ENCODE data around the gene EBPL.

The EBPL gene

DNA sequence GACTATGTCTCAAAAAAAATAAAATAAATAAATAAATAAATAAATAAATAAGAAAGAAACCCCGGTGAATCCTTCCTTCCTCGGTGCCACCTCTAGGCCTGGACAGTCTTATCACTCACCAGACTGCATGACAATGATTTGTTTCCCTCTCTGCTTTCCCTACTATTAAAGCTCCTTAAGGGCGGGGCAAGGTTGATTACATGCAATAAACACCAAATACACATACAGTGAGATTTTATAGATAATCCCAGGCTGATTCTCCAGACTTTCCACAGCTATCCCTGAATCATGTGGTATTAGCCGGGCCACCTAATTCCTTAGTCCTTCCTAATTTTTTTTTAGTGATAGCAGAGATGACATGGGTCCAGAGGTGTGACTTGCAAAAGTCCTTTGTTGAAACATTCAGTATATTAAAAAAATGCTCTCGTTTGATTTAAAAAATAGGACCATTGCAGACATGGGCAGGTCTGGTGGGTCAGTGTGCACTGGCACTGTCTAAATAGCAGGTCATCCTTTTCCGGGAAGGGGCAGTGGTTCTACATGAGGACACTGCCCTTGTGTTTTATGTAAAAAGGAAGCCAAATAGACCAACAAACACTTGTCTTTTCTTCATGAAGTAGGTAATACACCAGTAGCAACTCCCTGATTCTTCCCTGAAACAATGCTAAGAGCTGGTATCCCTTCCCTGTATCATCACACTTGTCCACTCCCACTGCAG, 14.5 kb downstream of the EBPL start:
- DNase-seq (ENCODE audit: low read depth): no peak

DNA sequence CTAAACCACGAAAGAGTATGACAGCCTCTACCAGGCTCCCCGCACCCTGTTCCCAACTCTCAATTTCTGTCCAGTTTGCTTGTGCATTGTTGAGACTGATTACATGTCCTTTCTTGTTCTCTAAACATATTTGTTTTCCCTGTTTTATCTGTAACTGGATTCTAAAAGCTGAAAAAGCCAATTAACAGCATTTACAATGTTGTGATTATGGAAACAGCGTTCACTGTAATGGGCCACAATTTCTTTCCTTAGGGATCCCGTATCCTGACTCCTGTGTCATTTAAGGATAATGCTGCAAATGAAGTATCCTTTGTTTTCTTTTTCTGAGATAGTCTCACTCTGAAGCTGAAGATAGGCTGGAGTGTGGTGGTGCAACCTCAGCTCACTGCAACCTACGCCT, 20.5 kb downstream of the EBPL start:
- no peak for DNase-seq (ENCODE audit: low read depth)

DNA sequence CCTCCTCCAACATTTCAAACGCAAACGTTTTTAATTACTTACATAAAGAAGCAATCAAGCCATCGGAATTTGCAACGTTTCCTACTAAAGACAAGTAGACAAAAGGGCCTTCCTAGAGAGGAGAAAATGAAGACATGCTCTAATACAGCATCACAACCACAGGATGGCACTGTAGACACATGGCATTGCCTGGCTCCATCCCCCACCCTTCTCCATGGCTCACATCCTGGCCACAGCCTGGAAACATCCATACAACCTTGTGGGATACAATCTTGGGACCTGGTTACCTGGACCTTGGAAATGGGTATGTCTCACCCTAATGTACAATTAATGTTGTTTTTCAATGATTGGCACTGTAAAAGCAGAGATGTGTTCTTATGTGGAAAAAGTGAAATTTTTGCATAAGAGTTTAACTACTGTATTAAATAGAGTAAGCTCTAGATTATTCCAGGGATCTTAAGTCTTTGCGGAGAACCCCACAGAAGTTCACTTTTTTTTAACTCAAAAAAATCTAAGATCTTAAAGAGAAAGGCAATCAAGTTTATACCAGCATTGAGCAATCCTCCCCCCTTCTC, 21.5 kb downstream of the EBPL start:
- no peak for DNase-seq (ENCODE audit: low read depth)

DNA sequence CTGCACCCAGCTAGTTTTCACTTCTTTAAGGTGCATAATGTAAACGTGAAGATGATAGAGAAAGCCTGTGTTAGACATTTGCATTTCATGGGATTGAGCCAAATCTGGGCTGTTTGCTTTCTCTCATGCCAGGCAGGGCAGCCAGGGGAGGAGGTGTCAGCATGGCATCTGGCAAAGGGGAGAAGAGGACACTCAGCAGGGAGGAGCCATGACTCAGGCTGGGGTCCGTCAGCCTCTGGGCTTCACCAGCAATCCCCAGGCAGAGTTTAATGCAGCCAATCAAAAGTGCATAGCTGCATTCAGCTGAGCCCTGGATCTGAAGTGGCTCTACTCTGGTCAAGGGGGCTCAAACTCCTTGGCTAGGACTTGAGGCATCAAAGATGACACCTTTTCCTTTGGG, 23.5 kb downstream of the EBPL start:
- DNase-seq (ENCODE audit: low read depth): no peak

DNA sequence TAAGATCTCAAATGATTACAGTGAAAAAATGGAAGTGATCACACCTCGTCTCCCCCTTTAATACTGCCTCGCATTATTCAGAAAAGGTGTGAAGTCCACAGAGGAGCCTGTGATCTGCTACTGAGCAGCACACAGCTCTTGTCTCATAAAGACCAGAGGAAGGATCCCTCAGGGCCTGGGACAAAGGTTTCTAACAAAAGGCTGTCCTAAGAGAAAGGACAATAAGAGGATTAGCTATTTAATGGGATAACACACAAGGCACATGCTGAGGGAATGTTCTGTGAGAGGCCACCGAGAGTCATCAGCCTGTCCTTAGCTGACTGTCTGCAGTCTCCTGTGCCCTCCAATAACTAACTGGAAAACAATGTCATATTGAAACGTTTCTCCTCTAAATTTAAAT, 26.7 kb downstream of the EBPL start:
- no peak for DNase-seq (ENCODE audit: low read depth)

DNA sequence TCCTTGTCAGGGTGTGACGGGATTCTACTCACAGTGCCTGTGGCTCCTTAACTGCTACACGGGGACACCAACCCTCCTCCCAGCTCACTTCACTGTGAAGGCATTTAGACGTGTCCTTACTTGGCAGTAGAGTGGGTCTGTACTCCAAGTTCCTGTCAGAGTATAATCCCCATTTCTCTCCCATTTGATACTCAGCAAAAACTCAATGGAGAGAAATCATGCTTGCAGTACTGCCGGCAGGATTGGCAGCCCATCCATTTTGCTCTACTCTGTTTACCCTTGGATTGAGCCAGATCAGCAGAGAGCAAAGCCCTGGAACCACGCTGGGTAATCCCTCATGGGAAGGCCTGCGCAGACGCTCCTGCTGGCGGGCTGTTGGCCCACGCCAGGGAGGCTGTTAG, 34.0 kb downstream of the EBPL start:
- no peak for DNase-seq (ENCODE audit: low read depth)

DNA sequence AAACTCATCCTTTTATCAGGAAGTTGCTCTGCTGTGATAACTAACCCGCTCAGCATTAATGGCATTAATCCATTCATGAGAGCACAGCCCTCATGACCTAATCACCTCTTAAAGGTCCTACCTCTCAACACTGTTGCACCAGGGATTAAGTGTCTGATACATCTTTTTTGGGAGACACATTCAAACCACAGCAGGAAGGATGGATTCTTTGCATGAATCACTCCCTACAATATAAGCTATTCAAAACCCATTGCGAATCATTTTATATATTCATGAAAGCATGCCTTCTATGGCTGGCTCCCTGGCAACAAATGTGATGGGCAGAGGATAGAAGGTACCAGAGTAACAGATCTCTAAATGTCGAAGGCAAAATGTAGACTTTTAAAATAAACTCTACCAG, 35.4 kb downstream of the EBPL start:
- no peak for DNase-seq (ENCODE audit: low read depth)

DNA sequence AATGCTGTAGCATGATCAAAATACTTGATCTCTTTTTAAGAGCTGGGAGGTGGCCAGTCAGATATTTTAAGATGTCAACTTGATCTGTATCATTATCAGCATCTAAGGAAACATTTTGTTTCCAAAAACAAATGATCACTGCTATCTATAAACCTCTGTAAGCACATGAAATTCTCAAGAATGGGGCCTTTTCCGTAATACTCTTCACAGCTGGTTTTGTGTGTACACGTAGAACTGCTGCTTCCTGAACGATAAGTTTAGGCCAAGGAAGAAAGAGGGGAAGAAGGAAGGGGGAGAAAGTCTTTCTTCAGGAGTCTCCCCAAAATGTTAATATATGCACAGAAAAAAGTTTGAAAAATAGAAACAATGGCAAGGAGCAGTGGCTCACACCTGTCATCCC, 37.3 kb downstream of the EBPL start:
- no peak for DNase-seq (ENCODE audit: low read depth)

DNA sequence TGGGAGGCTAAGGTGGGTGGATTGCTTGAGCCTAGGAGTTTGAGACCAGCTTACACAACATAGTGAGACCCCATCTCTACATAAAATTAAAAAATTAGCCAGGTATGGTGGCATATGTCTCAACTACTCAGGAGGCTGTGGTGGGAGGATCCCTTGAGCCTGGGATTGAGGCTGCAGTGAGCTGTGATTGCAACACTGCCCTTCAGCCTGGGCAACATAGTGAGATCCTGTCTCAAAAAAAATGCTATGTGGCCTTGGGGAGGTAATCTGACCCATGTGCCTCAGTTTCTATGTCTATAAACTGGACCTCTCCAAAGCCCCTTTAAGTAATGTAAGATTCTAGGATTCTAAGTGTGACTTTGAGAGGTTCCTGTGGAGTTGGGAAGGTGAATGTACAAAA, 37.8 kb downstream of the EBPL start:
- DNase-seq (ENCODE audit: low read depth): no peak

DNA sequence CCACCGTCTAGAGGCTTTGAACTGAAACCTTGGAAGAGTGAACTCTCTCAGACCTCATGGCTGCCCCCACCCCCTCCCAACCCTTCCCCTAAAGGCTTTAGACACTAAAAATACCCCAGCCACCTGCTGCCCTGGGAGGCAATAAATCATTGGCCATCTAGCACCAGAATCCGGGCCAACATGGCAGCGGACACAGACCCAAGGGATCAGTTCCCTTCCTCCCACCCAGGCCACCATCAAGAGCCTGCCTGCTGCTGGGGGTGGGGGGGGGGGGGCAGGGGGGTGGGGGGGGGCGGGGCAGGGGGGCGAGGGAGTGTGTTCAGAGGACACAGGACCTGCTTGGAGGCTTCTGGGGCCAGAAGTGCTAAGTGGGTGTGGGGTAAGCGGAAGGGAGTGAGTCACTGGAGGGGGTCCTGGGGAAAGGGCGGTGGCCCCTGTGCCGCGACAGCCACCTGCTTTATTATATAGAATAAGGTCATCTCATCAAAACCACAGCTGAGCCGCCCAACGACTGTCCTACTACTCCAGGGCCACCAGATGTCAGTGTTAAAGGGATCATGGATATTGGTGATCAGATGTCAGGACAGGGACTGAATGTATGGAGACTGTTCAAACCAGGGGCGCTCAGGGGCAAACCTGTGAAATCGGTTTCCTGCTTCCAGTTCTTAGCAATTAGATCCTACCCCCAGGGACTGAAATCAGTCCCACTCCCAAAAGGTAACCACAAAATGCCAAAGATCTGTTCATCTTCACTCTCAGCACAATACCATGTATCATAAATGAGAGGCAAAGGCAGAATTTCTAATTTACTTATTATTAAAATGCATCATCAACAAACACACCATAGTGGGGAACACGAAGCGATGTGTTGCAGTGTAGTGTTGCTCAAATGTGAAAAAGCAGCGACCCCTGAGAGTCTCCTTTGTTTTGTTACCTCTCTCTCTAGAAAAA, 38.7 kb downstream of the EBPL start:
- DNase-seq (ENCODE audit: low read depth): no peak

DNA sequence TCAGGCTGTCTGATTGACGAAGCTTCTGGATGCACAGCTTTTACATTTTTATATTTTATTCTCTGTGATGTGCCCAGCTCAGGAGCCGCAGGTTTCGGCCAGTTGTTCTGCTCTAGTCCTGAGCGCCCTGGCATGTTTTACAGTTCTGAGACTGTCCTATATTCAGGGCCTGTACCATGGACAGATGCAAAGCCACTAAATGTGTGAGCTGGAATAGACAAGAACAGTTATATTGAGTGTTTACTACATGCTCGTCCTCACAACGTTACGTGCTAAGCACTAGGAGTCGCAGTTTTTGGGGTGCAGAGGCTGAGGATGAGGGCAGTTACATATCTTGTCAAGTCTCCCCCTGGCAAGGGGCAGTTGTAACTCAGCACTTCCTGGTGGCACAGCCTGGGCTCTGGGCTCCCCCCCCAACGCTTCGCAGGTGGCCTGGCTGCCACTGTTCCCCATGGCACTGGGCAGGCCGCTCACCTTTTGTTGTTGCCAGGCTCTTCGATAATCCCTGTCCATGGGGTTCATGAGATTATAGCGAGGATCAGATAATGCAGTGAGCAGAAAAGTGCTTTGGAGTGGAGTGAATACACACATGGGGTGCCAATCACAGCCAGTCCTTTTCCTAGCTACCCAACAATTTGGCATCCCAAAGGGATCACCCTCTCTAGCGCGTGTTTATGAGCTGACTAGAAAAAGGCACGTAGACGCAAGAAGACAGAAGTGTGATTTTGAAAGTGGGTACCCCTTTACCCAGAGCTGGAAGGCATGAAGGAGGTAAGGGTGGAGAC, 39.5 kb downstream of the EBPL start:
- DNase-seq (ENCODE audit: low read depth): no peak

DNA sequence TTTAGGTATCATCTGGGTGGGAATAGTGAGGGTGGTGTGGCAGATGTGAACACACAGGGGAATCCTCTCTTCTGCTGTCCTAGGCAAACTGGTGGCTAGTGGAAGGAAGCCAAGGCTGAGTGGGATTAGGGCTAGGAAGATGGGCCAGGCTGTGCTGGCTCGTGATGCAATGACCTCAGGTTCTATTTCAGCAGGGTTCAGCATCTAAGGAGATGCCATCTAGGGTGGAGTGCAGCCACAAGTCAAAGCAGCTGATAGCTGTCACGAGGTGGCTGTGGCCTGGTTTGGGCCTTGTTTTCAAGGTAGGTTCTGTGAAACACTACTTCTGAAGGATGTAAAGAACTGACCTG, 41.3 kb downstream of the EBPL start:
- DNase-seq (ENCODE audit: low read depth): no peak

DNA sequence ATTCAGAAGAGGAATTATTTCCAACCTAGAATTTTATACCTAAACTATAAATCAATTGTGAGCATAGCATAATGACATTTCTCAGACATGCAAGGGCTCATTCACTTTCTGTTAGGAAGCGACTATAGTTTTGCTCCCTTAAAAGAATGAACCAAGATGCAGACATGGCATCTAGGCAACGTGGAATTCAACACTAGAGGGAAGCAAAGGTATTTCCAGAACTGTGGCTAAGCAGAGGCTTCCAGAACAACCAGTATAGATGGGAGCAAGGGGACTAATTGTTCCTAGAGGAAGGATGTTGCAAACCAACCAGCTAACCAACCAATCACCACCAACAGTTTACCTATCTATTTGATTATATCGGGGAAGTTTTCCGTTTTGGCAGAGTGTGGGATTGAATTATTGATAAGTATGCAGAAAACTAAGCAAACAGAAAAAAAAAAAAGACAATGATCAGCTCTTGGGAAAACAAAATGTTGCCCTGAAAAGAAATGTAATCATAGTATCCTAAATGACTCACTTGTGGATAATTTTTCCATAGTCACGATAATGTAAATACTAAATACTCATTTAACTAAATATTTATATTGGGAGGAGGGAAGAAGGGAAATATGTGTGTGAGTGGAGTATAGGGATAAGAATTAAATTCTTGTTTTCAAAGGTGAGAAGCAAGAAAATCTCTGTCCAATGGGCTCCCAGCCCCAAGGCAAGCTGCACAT, 41.9 kb downstream of the EBPL start:
- DNase-seq (ENCODE audit: low read depth): no peak

DNA sequence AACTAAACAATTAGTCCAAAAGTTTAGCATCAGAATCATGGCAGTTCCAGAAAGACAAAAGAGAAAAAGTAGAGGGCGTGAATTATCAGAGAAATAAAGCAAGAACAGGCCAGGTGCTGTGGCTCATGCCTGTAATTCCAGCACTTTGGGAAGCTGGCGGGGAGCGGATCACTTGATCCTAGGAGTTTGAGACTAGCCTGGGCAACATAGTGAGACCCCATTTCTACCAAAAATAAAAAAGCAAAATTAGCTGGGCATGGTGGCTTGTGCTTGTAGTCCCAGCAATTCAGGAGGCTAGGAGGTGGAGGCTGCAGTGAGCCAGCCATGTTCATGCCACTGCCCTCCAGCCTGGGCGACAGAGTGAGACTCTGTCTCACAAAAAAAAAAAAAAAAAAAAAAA, 44.6 kb downstream of the EBPL start:
- DNase-seq (ENCODE audit: low read depth): no peak

DNA sequence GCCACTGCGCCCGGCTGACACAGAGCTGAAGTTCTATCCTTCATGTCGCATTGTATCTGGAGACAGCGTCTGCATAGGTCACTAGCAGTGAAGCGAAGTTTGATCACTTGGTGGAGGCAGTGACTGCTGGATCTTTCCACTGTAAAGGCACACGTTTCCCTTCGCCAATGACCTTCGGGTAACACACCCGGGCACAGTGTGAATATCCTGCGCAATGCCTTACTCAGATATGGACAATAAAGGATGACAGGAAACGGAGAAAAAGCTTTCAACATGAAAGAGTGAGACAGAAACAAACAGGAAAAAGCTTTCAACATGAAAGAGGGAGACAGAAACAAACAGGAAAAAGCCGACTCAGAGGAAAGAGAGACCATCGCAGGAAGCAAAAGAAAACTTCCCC, 45.8 kb downstream of the EBPL start:
- DNase-seq (ENCODE audit: low read depth): no peak

DNA sequence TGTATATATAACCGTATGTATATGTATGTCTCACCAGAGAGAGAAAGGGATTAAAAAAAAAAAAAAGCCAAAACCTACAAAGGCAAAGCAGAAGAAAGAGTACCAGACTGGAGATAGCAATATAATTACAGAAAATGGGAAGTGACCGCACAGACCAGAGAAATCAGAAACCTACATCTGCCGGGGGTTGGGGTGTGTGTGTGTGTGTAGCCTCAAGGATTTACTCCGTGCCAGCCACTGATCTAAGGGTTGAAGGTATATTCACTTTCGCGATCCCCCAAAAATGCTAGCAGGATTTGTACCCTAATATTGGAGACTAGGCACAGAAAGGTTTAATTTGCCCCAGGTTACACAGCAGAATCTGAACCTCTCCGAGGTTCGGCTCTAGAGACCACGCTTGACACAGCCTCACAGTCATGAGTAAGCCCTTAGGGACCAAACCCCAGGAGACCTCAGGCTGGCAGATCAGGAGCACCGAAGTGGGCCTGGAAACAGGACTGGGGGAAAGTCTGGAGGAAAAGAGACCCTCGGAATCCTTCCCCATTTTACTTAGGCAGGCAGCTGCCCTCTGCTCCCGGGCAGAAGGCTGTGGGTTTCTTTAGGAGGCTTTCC, 48.1 kb downstream of the EBPL start:
- no peak for DNase-seq (ENCODE audit: low read depth)

DNA sequence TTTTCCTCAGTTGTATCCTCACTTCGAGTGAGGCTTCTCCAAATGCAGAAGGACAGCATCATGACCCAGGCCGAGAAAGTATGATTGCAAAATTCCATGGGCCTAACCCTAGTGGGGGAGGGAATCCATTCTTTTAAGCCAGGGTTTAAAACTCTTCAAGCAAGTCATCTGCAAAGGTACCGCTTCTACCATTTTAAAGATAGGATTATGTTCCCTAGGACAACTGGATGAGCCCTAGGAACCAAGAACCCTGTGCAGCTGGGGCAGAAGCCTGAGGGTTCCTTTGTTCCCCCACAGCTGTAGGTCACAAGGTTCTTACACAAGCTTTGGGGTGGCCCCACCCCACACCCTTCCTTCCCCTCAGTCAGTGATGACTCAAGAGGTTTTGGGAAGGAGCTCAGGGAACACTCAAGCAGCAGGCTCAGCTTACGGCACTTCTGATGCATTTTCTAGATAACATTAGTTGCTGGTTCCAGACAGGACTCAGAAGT, 49.4 kb downstream of the EBPL start:
- DNase-seq (ENCODE audit: low read depth): no peak

DNA sequence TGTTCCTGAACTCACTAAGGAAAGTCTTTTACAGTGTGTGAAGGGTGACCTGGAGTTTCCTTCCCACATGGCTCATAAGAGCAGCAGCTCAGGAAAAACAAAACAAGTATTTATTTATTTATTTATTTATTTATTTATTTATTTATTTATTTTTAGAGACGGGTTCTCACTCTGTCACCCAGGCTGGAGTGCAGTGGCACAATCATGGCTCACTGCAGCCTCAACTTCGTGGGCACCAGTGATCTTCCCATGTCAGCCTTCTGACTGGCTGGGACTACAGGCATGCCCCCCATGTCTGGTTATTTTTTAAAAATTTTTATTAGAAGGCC, 52.6 kb downstream of the EBPL start:
- DNase-seq (ENCODE audit: low read depth): no peak

DNA sequence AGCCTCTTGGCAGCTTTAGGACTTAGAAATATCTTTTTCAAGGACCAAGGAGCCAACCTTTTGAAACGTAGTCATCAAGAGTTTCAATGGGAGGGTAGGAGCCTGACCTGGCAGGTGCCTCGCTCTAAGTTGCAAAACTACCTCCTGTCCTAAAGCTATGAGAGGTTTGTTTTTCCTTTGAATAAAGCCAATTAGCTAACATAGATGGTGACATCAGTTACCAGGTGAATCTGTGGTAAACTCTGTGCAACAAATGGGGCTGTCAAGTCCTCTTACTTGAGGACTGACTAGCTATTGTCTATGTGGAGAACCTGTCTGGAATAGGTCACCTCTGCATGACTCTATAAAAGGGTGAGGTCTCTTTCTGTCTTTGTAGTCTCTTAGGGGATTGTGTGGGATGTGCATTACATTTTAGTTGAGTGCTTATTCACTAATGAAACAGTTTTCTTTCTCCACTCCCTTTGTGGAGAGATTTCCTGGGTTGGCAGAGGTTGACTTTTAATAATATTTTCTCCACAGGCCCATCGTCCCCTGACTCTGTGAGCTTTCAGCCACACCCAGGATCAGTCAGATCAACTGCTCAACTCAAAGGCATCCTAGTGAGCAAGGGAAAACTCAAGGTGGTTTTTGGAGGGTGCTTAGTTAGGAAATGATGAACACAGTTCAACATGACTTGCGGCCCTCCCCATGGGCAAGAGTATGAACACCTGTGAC, 53.1 kb downstream of the EBPL start:
- no peak for DNase-seq (ENCODE audit: low read depth)

DNA sequence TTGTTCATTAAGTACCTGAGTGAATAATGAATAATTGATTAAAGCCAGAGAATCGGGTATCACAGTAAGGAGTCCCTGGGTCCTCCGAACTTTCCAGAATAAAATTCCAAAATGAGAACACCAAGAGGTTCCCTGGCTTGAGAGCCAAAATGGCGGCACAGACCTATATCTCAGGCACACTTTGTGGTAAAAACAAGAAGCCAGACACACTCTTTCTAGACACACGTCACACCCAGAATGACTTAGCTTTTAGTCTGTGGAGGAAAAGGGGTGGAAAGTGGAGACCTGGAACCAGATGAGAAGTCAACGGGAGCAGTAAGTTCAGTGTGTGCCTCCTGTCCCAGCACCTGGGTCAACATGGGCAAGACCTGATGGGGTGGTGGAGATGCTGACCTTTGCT, 54.6 kb downstream of the EBPL start:
- DNase-seq (ENCODE audit: low read depth): no peak

All from stimulated activated CD8-positive, alpha-beta memory T cell treated with anti-CD3 and anti-CD28 coated beads, Interleukin-15, amount 100 ng/mL, for 1 hour (primary cell).